ENCODE data around the gene COX5B.
"Not testable (repeated sequence)": the region's sequence is repeated elsewhere in the genome, so short reads cannot be mapped to it uniquely, and the experiment has no call there.

COX5B gene

DNA sequence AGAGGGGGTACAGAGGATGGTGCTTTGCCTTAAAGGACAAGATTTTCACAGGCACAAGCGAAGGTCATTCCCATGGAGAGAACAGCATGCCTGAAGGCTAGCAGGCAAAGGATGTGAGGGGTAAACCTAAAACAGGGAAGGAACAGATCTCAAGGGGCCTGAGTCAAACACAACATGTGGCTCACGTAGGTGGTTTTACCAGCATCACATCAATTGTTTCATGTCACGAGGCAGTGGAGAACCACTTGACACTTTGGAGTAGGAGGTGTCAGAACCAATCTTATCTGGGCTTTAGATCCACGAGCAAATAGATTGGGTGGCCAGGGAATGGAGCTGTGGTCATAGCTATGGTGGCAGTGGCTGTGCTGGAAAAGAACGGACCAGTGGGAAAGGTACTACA, 8.4 kb downstream of the COX5B start:
- DNase-seq (ENCODE audit: low spot score) = no peak

DNA sequence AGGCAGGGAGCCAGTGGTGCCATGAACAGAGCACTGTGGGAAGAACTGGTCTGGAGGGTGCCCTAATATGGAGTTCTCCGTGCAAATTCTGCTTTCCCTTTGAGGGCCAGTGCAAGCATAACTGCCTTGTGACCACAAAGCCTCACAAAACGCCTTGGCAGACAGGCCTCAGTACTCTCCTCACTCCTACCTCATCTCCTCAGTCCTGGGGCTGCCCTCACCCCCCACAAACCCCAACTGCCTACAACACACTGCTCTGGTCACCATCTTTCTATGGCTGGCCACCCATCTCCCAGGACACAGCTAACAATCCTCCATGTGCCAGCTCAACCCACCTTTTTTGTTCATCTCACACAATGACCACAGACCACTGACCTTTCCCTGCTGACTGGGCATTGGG, 8.9 kb downstream of the COX5B start:
- no peak for DNase-seq (ENCODE audit: low spot score)

DNA sequence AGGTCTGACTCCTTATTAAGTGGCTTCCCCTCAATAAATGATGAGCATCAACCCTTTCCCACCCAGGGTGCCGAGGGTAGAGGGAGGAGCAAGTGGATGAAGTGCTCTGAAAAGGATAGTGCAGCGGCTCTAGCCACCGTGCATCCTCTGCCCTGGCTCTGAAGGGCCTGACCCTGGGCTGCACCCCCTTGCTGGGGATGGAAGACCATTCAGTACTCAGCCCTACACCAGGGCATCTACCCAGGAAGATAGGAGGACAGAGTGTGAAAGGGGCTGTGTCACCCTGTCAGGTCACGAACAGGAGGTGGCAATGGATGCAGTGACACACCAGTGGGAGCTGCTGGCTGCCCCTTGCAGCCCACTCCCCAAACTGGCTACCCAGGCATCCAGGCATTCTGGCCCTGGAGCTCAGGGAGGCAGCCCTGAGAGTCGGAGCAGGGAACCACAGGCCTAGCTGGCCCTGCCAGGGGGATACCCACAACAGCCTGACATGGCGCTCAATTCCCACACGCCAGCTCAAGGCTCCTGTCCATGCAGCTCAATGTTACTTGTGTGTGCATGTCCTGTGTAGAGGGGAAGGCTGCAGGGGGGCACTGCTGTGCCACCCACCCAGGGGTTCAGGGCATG, 10.4 kb downstream of the COX5B start:
- no peak for DNase-seq (ENCODE audit: low spot score)

DNA sequence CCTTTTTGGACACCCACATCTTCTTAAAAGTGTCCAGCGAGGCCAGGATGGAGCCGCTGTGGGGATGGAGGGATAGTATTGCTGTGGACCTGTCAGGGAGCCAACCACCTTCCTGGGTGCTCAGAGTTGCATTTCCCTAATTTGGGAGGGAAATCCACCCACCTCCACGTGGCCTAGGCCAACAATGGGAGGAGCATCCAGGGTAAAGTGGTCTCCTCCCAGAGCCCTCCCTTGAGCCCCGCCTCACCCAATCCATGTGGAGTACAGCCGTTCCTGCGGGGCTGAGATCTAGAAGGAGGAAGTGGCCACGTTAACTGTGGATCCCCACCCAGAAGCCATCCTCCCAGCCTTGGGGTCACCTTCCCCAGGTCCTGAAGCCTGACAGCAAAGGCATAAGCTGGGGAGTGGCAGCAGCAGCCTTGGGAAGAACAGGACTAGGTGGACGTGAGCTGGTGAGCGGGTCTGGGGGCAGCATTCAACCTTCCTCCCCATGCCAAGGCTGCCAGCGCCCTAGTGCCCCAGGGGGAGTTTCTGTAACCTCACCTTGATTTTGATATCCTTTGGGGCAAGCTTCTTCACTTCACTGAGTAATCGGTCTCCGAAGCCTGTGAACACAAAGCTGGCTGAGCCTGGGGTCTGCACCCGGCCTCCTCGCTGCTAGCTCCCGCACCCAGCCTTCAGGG, 11.2 kb downstream of the COX5B start:
- no peak for DNase-seq (ENCODE audit: low spot score)

DNA sequence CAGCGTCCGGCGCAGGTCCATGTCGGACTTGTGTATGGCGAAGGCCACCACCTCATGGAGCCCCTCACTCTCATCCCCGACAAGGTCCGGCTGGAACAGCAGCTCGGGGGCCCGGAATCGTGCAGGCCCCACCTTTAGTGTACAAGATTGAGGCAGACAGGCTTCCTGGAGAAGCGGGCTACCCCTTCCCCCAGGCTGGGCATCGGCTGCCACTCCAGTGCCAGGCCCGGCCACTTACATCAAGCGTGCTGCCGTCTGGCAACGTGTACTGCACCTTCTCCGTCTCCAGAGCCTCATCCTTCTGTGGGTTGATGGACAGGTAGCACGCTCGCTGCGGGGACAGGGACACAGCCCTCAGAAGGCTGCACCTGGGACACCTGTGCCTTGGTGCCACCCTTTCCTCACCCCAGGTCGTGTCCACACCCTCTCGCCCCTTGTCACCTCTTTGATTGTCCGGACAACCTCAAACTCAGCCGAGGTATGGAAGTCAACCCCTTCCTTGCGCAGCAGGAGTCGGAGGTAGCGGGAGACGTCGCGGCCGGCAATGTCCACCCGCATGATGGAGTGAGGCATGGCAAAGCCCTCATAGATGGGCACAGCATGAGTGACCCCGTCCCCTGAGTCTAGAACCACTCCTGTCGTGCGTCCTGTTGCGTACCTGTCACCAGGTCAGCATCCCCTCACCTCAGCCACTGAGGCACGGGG, 12.3 kb downstream of the COX5B start:
- no peak for DNase-seq (ENCODE audit: low spot score)

DNA sequence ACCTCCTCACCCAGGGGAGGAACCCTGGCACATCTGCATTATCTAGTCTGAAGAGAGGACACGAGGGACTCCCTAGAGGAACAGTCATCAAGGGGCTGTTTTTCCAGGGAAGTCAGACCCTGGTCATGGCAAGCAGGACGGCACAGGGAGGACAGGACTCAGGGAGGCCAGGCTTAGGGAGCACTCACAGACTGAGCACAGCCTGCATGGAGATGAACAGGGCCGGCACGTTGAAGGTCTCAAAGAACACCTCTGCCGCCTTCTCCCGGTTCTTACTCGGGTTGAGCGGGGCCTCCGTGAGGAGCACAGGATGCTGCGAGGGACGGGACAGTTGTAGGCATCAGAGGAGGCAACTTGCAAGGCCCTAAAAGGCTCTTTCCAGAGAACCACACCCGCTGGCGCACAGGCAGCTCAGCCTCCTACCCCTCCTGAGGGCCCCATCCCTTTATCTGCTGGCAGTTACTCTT, 12.9 kb downstream of the COX5B start:
- DNase-seq (ENCODE audit: low spot score) = no peak

DNA sequence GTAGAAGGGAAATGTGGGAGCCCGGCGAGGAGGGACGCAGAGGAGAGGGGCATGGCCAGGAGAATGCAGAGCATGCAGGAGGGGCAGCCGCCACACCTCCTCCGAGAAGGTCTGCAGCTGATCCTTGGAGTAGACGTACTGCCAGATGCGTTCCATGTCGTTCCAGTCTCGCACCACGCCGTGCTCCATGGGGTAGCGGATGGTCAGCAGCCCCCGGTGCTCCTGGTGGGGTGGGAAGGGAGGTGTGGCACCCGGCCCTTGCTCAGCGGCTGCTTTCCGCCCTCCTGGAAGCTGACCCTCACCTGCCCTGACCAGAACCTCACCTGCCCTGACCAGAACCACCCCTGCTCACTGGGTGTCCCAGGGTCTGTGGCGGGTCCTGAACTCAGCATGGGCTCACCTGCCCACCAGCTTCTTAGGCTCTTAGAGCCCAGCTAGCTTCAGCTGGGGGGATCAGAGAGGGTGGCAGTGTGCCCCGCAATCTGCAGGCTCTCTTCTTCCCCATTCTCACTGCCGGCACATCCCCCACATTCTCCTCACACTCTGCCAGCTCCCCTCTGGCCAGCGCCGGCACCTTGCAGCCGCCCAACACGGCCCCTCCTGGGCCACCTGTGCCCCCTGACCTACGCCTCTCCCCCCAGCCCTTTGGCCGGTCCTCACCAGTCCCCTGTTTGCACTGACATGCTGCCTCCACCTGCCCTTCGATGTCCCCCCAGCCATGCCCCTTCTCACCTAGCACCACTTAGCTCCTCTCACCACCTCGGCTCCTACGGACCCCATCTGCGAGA, 13.6 kb downstream of the COX5B start:
- DNase-seq (ENCODE audit: low spot score) = no peak

DNA sequence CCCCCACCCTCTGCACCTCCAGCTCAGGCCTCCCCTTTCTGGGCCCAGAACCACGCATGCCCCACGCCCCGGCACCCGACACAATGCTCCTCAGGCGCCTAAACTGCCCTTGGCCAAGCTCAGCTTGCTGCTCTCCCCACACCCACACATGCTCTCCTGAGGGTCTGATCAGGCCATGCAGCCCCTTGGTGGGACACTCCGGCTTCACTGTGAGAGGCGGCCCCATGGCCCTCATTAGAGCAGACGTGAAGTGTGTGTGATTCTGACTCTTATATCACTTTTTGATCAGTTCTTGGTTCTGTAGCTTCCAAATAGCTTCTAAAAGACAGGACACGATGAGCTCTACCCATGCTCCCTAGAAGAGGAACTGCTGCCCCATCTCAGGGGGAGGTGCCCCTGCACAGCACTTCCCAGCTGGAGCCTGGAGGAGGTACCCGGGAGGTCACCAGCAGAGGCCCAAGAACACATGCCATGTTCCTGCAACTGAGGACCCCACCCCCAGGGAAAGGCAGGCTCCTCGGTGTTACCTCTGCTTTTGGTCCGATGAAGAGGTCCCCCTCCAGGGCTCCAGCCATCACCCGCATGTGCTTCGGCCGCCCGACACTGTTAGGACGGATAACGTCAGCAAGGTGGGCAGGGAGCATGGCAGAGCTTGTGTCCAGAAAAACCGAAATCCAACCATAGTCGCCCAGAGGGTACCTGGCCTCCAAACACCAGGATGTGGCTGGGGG, 14.3 kb downstream of the COX5B start:
- DNase-seq (ENCODE audit: low spot score) = no peak

DNA sequence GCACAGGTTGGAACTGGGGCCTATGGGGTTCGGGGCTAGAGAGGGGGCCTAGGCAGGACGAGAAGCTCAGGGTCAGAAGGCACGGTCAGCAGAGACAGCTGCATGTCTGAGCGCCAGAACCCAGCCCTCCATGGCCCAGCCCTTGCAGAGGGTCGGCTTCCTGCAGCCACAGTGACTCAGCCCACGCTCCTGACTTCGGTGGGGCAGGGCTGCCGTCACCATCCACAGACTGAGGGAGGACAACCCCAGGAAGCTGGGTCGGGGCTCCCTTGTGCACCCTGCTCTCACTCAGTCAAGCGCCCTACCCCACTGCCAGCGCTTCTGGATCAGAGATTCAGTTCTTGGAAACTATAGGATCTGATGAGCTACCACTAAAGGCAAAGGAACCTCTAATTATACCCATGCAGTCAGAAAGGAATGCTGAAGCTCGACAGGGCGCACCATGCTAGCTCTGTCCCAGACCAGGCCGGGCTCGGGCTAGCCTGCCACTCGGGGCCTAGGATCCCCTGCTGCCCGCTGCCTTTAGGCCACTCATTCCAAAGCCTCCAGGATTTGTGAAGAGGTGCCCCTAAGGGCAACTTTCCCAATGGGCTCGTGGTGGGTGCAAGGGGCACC, 15.0 kb downstream of the COX5B start:
- no peak for DNase-seq (ENCODE audit: low spot score)

DNA sequence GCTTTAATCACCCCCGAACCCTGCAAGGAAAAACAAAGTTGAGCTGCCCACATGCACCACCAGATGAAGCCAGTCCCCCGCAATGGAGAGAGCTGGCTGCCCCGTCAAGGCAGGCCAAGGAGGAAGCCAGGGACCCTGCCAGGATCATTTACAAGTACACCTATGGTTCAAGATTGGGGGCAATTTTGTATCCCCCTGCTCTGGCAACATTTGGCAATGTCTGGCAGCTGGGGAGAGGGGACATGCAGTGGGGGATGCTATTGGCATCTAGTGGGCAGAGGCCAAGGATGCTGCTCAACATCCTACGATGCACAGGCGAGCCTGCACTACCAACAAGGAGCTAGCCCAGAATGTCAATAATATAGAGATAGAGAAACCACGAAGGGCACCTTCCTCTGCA, 16.1 kb downstream of the COX5B start:
- no peak for DNase-seq (ENCODE audit: low spot score)

DNA sequence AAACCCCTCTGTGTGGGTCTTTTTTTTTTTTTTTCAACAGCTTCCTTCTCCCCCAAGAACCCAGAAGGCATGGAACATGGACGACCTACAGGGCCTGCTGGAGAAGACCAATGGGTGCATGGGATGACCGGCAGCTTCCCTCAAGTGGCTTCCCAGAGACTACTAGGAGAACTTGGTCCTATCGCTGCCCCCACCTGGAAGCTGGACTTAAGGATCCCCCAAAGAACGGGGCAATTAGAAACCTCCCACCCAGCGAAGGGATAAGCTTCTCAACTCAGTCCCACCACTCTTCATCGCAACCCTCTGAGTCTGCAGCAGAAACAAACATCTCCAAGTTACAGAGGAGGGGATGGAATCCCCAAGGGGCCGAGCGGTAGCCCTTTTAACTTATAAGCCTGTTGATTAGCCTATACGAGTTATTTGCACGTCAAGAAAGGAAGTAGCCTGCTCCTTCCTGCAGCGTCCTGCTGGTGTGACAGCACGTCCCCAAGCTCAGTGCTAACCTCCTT, 16.6 kb downstream of the COX5B start:
- DNase-seq (ENCODE audit: low spot score) = no peak

DNA sequence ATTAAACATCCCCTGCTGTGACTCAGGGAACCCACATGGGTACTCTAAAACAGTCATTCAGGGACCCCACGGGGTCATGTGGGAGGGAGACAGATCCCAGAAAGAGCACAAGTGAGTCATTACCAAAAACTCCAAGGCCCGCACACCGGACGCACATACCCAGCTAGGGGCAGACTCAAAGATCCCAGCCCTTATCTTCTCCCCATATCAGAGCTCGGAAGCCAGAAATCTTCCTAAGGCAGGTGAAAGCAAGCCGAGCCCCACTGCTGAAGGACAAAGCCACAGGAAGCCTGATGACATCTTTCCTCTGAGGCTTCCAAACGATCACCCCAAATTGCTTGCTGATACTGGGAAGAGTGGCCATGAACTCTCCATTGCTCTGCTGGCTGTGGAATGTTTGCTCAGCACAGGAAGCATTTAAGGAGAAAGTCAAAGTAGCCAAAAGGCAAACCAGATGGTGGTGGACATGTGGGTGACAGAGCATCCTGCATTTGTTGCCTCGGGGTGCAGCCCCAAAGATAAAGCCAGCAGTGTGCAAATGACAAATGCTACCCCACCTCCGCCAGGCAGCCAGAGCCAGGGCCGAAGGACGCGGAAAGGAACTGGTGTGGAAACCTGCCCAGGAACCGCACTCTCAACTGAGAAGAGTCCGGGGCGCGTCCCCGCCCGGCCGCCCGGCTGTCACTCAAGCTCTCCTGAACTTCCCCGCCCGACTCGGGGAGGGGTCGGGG, 17.2 kb downstream of the COX5B start:
- DNase-seq (ENCODE audit: low spot score) = peak; percentile 86

DNA sequence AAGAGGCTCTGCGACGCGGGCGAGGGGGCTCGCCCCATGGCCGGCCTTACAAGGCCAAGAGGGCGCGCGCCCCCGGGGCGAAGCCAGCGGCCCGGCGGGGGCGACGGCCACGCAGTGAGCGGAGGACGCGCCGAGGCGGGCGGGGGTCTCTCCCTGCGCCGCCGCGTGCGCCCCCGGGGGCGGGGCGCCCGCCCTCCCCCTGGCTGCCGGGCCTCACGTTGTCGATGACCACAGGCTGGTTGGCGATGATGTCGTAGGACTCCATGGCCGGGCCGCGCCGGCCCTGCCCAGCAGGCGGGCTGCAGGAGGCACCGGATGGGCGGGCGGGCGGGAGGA, 17.7 kb downstream of the COX5B start:
- DNase-seq (ENCODE audit: low spot score) = no peak

DNA sequence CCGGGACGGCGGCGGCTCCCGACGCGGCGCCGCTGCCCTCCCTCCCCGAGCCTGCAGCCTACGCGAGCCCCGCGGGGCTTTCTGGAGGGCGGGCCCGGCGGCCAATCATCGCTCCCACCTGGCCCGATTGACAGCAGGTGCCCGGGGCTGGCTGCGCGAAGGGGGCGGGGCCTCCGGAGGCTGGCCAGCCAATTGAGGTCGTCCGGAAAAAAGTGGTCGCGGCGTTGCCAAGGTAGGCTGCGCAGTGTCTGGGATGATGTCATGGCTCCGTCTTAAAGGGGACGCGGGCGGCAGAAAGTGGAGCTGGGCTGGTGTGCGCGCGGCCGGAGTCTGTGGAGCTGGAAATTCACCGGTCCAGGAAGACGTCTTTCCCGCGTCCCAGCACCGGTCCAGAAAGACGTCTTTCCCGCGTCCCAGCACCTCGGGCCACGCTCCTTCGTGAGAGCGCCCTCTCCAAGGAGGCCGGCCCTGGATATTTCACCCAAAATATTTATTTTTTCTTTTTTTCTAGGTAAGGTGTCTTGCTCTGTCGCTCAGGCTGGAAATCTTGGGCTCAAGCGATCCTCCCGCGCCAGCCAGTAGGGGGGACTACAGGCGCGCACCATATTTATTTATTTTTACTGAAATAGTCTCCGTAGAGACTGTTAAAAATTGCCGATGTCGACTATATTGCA, 18.2 kb downstream of the COX5B start, which contains the start of gene ACTR1B:
Gene ACTR1B, minus strand, starts transcription at position 83 of the 674 bp plus-strand sequence. CDS start 154 bp downstream, outside the sequence.
- DNase-seq (ENCODE audit: low spot score) = peak; percentile 100

DNA sequence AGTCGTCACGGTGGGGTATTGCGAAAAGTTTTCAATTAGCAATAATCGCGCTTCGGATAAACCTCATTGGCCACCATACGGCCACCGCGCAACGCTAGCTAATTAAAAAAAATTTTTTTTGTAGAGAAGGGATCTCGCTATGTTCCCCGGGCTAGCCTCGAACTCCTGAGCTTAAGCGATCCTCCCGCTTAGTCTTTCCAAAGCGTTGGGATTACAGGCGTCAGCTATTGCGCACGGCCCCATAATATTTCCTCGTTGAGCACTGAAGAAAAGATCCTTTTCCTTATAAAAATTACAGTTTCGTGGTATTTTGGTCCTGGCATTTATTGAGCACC, 18.7 kb downstream of the COX5B start:
- no peak for DNase-seq (ENCODE audit: low spot score)

DNA sequence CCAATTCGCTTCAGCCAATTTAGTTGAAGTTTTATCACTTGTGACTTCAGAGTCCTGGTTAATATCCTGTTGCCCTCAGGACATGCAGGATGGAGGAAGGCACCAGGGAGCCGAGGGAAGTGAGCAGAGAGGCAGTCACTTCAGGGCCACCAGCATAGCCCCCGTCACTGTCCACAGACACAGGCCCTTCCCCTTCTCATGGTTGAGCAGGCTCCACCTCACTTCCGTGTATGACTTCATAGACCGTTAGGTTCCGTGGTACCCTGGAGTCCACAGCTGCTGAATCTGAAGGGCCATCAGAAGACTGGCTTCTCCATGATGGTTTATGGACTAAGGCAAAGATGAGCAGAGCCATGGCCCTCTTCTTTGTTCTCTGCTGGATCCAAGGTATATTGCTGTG, 23.6 kb downstream of the COX5B start, which contains the start of gene C2orf92:
Gene C2orf92, plus strand, starts transcription at position 266 of the 400 bp plus-strand sequence. Its CDS starts 76 bp downstream, at position 342.
- no peak for DNase-seq (ENCODE audit: low spot score)

DNA sequence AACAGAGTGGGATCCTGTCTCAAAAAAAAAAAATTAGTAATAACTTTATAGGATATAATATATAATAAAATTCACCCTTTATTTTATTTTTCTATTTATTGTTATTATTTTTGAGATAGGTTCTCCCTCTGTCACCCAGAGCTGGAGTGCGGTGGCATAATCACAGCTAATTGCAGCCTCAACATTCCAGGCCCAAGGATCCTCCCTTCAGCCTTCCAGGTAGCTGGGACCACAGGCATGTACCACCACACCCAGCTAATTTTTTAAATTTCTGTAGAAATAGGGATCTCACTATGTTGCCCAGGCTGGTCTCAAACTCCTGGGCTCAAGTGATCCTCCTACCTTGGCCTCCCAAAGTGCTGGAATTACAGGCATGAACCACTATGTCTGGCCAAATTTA, 24.6 kb downstream of the COX5B start:
- no peak for DNase-seq (ENCODE audit: low spot score)

DNA sequence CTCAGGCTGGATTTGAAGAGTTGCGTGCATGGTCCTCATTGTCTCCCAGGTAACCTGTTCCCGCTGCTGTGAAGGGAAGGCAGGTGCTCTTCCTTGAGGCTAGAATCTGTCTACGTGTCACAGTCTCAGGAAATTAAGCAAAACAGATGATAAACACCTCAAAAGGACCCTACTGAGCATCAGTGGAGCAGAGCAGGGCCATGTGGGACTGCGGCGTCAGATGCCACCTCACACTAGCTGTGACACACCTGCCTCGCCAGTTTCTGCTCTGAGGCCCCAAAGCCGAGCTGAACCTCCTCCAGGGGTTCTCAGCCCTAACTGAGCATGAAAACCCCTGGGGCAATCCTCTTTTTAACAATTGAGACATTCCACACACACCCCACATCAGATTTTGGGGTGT, 25.7 kb downstream of the COX5B start:
- DNase-seq (ENCODE audit: low spot score) = no peak

DNA sequence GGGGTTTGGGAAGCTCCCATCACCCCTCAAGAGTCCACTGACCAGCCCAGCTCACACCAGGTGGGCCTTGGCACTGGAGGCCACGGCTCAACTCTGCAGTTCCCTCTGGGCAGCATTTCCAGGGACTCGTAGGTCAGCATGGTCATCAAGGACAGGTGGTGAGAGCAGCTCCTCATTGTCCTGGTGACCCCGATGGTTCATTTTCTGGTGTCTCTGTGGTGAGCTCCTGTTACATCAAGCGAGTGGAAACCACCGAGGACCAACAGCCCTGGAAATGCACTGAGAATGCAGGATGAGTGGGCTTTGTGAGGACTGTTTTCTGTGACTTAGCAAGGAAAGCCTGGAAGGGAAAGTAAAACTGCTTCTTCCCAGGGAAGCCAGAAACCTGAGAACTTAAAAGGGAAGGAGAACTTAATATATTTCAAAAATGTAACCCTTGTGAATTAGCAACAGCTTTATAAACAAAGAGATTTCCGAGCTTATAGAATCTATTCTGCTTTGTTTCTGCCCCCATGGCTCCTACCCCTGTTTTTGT, 26.8 kb downstream of the COX5B start:
- not testable (repeated sequence) for DNase-seq (ENCODE audit: low spot score)

Data from SW480 (cell line).